NCI-H526 treated with DMSO at 0.1 percent for 48 hours (cell line): ENCODE data around the gene WAPL.
A peak's percentile ranks its signal among the peaks of the same experiment; 100 is the strongest.

Experiments used
- DNase-seq: peaks from one replicate; lab custom pipeline; 2025; lab: John Stamatoyannopoulos, UW

The WAPL gene

DNA sequence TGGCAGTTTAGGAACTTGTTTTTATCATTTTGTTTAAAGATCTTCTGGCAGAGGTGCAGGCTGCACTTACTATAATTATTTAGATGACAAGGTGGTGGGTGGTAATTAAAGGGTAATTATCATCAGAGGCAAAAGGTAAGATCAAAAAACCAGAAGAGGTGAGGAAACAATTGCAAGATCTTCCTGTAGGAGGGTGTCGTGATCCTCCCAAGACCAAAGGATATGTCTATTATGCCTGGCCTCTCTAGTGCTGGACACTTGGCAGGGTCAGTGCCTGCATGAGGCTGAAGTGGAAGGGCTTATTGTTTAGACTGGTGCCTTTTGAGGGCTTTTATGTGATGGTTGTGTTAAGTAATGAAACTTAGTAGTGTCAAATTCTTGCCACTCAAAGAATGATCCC, 1.8 kb upstream of the WAPL start:
- peak; percentile 7 for DNase-seq

DNA sequence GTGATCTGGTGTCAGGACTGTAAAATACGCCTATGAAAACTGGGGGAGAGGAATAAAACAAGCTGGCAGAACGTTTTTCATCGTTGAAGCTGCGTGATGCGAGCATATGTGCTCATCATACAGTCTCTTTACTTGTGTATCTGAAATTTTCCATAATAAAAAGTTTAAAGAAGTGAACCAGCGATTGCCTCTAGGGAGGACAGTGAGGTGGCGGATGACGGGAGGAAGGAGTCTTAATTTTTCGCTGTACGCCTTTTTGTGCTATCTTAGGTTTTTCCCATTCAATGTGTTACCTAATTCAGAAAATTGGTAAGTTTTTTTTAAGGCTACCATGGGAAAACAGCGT, 891 bp upstream of the WAPL start:
- no peak for DNase-seq

GRCh38 chr10:86520871-86521677, 518 bp downstream of the WAPL start:
- no peak for DNase-seq

DNA sequence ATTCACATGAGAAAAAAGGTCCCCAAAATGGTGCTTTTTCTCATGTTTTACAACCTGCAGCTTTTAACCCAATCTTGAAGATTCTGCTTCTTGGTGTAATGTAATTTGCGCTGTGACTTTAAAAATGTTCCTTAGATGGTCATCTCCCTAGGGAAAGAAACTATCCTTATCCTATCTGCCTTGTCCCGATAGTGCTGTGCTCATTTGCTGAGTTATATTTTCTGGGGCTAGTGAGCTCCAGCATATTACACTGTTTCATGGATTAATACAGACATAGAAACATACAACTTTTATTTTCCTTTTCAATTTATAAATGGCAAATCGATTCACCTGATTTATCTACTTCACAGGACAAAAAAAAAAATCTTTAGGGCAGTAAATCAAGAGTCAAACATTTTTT, 2.8 kb downstream of the WAPL start:
- DNase-seq: no peak

DNA sequence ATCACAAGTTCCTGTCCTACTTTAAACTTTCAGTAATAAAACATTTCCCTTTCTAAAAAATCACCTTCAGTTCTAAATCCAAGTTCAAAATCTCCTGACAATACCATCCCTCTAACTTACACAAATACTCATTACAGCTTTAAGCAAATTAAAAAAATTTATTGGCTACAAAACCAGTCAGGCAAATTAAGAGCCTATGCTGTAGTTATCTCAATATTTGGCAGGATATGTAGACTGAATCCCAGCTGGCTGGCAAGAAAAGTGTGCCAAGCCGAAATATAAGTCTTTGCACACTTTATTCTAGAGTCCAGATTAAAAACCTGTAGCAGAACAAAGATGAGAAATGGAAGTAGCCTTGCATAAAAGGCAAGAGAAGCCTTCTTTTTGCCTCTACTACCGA, 9.5 kb downstream of the WAPL start:
- peak; percentile 13 for DNase-seq

GRCh38 chr10:86511027-86511865, 10.3 kb downstream of the WAPL start:
- no peak for DNase-seq

DNA sequence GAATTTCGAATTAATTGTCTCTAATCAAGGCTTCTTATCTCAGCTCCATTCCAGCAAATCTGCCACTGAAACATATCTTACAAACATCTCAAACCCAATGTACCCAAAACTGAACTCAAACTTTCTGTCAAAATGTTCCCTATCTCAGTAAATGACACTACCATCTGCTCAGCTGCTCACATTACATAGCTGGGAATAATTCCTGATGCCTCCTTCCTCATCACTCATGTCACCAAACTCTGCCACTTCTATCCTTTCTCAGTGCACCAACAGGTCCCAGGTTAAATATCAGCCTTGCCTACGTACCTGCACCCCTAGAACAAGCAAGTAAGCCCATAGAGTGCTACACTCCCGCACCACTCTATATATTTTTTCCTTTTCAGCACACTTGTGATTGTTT, 12.4 kb downstream of the WAPL start:
- no peak for DNase-seq

GRCh38 chr10:86508217-86508616, 13.4 kb downstream of the WAPL start:
- DNase-seq: no peak

DNA sequence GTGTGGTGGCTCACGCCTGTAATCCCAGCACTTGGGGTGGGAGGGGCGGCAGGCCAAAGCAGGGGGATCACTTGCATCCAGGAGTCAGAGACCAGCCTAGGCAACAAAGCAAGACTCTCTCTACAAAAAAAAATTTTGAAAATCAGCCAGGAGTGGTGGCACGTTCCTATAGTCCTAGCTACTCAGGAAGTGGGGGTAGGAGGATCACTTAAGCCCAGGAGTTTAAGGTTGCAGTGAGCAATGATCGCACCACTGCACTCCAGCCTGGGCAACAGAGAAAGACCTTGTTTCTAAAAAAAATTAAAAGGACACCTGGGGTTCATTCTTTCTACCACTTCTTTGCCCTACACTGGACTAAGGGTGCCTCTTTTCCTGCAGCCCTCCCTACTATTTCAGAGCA, 15.1 kb downstream of the WAPL start:
- DNase-seq: no peak

DNA sequence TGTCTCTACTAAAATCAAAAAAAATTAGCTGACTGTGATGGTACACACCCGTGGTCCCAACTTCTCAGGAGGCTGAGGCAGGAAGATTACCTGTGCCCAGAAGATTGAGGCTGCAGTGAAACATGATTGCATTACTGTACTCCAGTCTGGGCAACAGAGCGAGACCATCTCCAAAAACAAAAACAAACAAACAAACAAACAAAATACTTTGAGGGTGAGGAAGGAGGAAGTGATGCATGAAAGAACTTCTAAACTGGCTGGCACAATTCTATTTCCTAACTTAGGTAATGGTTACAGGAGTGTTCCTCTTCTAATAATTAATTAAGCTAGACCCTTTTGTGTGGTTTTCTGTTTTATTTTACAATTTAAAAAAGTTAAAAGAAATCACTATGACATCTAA, 15.5 kb downstream of the WAPL start:
- no peak for DNase-seq

GRCh38 chr10:86504510-86504909, 17.1 kb downstream of the WAPL start:
- DNase-seq: no peak

- DNase-seq: no peak
These were observed 20.7 kb downstream of the WAPL start for GRCh38 chr10:86500846-86501245.

- DNase-seq: no peak
These were observed 23.0 kb downstream of the WAPL start for GRCh38 chr10:86498598-86498997.

DNA sequence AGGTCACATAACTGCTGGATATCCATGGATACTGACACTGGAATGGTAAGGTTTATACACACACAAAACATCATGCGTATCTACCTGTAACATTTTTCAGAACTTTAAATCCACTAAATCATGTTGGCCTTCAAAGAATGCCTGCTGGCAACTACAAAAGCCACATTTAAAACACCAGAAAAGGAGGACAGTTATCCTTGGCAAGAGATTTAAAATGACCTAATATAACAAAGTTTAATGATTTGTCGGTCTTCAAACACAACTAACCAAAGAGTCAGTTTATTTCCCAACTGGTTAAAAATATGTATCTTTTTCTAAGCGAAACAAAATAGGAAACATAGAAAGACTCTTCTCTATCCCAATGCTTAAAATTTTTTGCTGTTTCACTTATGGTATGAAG, 24.0 kb downstream of the WAPL start:
- DNase-seq: no peak

DNA sequence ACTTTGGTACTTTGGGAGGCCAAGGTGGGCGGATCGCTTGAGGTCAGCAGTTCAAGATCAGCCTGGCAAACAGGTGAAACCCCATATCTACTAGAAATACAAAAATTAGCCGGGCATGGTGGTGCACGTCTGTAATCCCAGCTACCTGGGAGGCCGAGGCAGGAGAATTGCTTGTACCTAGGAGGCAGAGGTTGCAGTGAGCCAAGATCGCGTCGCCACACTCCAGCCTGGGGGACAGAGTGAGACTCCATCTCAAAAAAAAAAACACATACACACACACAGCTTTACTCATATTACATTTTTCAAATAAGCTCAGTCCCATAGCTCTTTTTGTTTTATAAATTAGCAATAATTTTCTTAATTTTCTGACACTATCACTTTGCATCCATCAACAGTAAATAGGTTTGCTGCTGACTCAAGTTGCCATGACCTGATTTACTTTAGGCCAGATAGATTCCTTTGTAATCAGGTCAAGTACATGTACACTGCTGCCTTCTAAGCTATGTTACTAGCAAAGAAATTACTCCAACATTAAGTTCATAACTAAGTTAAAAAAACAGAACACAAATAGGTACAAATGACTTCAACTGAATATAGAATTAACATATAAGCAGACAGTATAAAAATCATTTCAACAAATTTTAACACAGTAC, 31.5 kb downstream of the WAPL start:
- no peak for DNase-seq

- DNase-seq: no peak
These were observed 32.4 kb downstream of the WAPL start for GRCh38 chr10:86489071-86489810.

DNA sequence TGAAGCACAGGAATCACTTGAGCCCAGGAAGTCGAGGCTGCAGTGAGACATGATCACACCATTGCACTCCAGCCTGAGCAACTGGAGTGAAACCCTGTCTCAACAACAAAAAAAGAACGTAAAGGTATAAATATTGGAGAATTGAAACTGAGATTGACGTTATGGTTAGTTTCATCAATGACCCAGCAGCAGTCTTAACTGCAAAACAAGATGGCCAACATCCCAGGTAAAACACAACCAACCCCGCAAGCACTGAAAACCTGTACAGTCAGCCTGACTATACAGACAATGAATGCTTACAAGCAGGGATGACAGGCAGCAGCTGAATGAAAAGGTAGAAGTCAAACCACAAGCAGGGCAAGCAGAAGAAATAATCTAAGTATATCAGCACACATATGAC, 34.7 kb downstream of the WAPL start:
- DNase-seq: no peak

DNA sequence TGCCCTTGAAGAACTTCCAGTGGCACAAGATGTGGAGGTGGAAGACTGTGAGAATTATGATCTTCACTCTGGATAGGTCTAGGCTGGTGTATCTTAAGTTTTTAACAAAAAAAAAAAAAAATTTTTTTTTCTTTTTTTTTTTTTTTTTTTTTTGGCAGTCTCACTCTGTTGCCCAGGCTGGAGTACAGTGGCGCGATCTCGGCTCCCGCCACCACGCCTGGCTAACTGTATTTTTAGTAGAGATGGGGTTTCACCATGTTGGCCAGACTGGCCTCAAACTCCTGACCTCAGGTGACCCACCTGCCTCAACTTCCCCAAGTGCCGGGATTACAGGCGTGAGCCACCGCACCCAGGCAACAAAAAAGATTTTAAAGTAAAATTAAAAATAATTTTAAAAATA, 37.9 kb downstream of the WAPL start:
- no peak for DNase-seq

- DNase-seq: no peak
These were observed 39.8 kb downstream of the WAPL start for GRCh38 chr10:86481761-86482160.

GRCh38 chr10:86480571-86480970, 41.0 kb downstream of the WAPL start:
- DNase-seq: no peak

- DNase-seq: no peak
These were observed 49.5 kb downstream of the WAPL start for GRCh38 chr10:86472061-86472460.
